HG03045 (cell line): ENCODE data around the gene COL16A1.

Experiments used
- ATAC-seq: cut with Tn5 transposase; IDR thresholded peaks from one replicate; pipeline ENCODE4 v1.9.1; 2021; ENCODE audit warnings: mild to moderate bottlenecking, moderate library complexity; ENCODE audit not compliant: unreplicated experiment

Gene COL16A1

GRCh38 chr1:31668303-31668883 lies 35.4 kb downstream of the COL16A1 start:
- no peak for ATAC-seq

GRCh38 chr1:31667065-31667785 lies 36.6 kb downstream of the COL16A1 start:
- ATAC-seq: no peak

GRCh38 chr1:31666263-31666963 lies 37.4 kb downstream of the COL16A1 start:
- ATAC-seq: no peak

- no peak for ATAC-seq
Measured at GRCh38 chr1:31665234-31665878, 38.5 kb downstream of the COL16A1 start.

GRCh38 chr1:31664528-31664927 lies 39.3 kb downstream of the COL16A1 start:
- no peak for ATAC-seq

GRCh38 chr1:31663622-31664452 lies 40.0 kb downstream of the COL16A1 start:
- no peak for ATAC-seq

GRCh38 chr1:31662463-31662862 lies 41.4 kb downstream of the COL16A1 start:
- ATAC-seq: no peak

GRCh38 chr1:31661856-31662255 lies 42.0 kb downstream of the COL16A1 start:
- ATAC-seq: no peak

GRCh38 chr1:31660871-31661455 lies 42.9 kb downstream of the COL16A1 start:
- ATAC-seq: no peak

- ATAC-seq: no peak
Measured at GRCh38 chr1:31659889-31660288, 43.9 kb downstream of the COL16A1 start.

- no peak for ATAC-seq
Measured at GRCh38 chr1:31658721-31659120, 45.1 kb downstream of the COL16A1 start.

- no peak for ATAC-seq
Measured at GRCh38 chr1:31657972-31658510, 45.8 kb downstream of the COL16A1 start.

GRCh38 chr1:31657020-31657804 lies 46.6 kb downstream of the COL16A1 start:
- no peak for ATAC-seq

GRCh38 chr1:31655756-31656155 lies 48.1 kb downstream of the COL16A1 start:
- ATAC-seq: no peak

- no peak for ATAC-seq
Measured at GRCh38 chr1:31655104-31655503, 48.7 kb downstream of the COL16A1 start.

- ATAC-seq: no peak
Measured at GRCh38 chr1:31654474-31654776, 49.4 kb downstream of the COL16A1 start.

GRCh38 chr1:31653717-31654473 lies 49.9 kb downstream of the COL16A1 start:
- ATAC-seq: no peak

GRCh38 chr1:31652891-31653499 lies 50.8 kb downstream of the COL16A1 start:
- no peak for ATAC-seq
